Lung (tissue), 12 donors: ENCODE measurements around the gene LGI4. TPM values are rescaled to one million over a fixed set of nuclear protein-coding genes. Genes with fewer than 3 reads are reported as not detected.

Experiments
- ATAC-seq: fragments of 200-7000 bp; cut with Tn5 transposase; one replicate; pipeline ENCODE4 v1.9.1; 2020; ENCODE audit warnings: moderate number of reproducible peaks; ENCODE audit not compliant: insufficient read depth, low FRiP score
- DNase-seq, 3 donors: peaks; one replicate each; pipeline ENCODE4 v3.0.0-alpha.2; 2013 to 2017
- H3K27ac ChIP-seq, 2 donors: one replicate each; pipeline ENCODE4 v1.5.1; 2013; ENCODE audit warnings: mild to moderate bottlenecking in 2 of 2, moderate library complexity in 2 of 2, control low read depth in 1 of 2, inconsistent platforms in 1 of 2, low read depth in 1 of 2, low read length in 1 of 2
- H3K27me3 ChIP-seq, 3 donors: one replicate each; pipeline ENCODE4 v1.5.1; 2013; ENCODE audit warnings: low read length in 2 of 3; ENCODE audit not compliant: control insufficient read depth in 3 of 3, insufficient read depth in 3 of 3
- H3K36me3 ChIP-seq, 4 donors: one replicate each; pipeline ENCODE4 v1.5.1; 2013; ENCODE audit warnings: low read length in 4 of 4, mild to moderate bottlenecking in 1 of 4, moderate library complexity in 1 of 4; ENCODE audit not compliant: control insufficient read depth in 4 of 4, insufficient read depth in 4 of 4
- H3K4me1 ChIP-seq, 5 donors: one replicate each; pipeline ENCODE4 v1.5.1; 2013; ENCODE audit warnings: low read length in 5 of 5, mild to moderate bottlenecking in 2 of 5, moderate library complexity in 1 of 5; ENCODE audit not compliant: control insufficient read depth in 5 of 5, insufficient read depth in 5 of 5
- H3K4me3 ChIP-seq: one replicate; pipeline ENCODE4 v1.5.1; 2013; ENCODE audit warnings: mild to moderate bottlenecking, control low read depth, moderate library complexity
- H3K9ac ChIP-seq, 2 donors: one replicate each; pipeline ENCODE4 v1.5.1; 2013; ENCODE audit warnings: low read length in 2 of 2, control low read depth in 1 of 2; ENCODE audit not compliant: insufficient read depth in 1 of 2
- H3K9me3 ChIP-seq, 4 donors: one replicate each; pipeline ENCODE4 v1.5.1; 2013; ENCODE audit warnings: low read length in 3 of 4, mild to moderate bottlenecking in 1 of 4, moderate library complexity in 1 of 4; ENCODE audit not compliant: control insufficient read depth in 4 of 4, insufficient read depth in 3 of 4
- CTCF ChIP-seq: IDR thresholded peaks from 2 replicates; pipeline ENCODE4 v1.5.1; 2012; ENCODE audit warnings: mild to moderate bottlenecking; ENCODE audit errors: control extremely low read depth, extremely low read depth
- WGBS, 2 donors: extraction: QIAGEN DNeasy Blood & Tissue Kit; methylation state at CpG; one replicate each; pipeline ENCODE4 v1.1.7; 2013; 5-methylcytosine and 5-hydroxymethylcytosine counted together
- polyA plus RNA-seq, 2 donors: library from polyadenylated mRNA; stranded (reverse); fragments of 200-250 nt; gene quantifications; one replicate each; pipeline ENCODE4 v1.2.1, GENCODE V29; 2013
- total RNA-seq, 2 donors: library from RNA; depleted of rRNA in 1 of 2; stranded (reverse); fragments of >200 nt in 1 of 2; gene quantifications; one replicate each; pipeline ENCODE4 v1.2.1, GENCODE V29; 2014 to 2021
- donor health status: control.
- donor health status: control.
- donor health status: Bipolar disorder and iron deficiency.
- donor health status: healthy.
- donor health status: DM: yes; HTN: yes; CAD: no.

The LGI4 gene
- total and polyA plus RNA-seq, 4 donors = 1.6 to 11.2 (median 4.1) TPM

GRCh38 chr19:35146746-35147459, 12.0 kb upstream of the LGI4 start:
- no peak for TF ChIP-seq CTCF
- Histone ChIP-seq H3K36me3 (peaks cover 0 to 2% (median 0%) of the 10 kb centered on the region in 4 donors), H3K4me1 (peaks cover 0 to 8% (median 0%) of the 10 kb centered on the region in 5 donors), H3K9me3 (no peaks in the 10 kb centered on the region), H3K27ac (no peak overlapping the region), H3K9ac (no peak overlapping the region), H3K27me3 (peaks cover 0 to 13% (median 2%) of the 10 kb centered on the region in 3 donors), H3K4me3 (no peak overlapping the region)
- WGBS, 2 donors = 69 to 82% methylated on average over 7 of the region's 7 CpGs
- no peak for DNase-seq
- ATAC-seq = no peak

DNA sequence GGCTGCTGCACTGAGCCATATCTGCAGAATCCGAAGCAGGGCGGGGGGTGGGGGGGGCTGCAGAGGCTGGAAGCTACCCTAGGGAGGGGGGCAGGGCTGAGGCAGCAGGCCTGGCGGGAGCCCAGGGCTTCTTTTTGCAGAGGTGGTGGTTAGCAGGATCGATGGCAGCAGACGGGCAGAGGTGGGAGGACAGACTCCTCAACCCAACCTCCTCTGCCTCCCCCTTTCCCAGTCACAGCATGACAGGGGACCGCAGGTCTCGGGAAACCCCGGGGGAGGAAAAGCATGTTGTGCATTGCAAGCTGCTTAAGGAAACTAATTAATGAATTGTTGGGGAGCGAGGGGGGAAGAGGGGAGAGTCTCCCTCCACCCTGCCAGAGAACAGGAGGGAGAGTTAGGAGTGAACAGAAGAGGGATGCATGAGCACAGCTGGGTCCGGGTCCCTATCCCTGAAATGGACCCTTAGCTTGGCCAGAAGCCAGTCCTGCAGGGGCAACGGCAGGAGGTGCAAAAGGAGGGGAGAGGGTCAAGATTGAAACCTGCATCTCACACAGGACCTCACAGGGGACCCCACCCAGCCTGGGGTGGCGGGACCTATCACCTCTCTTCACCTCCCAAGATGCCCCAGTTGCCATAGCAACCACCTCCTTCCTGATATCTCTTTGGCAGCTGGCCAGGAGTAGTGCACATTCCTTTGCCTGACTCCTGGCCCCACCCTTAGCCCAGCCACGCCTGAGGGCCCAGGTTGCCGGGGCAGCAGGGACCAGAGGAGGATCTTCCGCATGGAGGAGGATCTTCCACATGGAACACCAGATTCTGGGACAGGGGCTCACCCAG, 10.0 kb upstream of the LGI4 start:
- Histone ChIP-seq H3K27me3 (peaks cover 0 to 12% (median 2%) of the 10 kb centered on the region in 3 donors), H3K9ac (no peak overlapping the region), H3K36me3 (peaks cover 0 to 3% (median 0%) of the 10 kb centered on the region in 4 donors), H3K4me1 (peaks cover 2 to 24% (median 8%) of the 10 kb centered on the region in 5 donors), H3K4me3 (no peak overlapping the region), H3K27ac (no peak overlapping the region), H3K9me3 (no peaks in the 10 kb centered on the region)
- WGBS, 2 donors = 23 to 37% methylated on average over 14 to 15 of the region's 15 CpGs
- no peak for TF ChIP-seq CTCF
- ATAC-seq = no peak
- peak in 1 of 3 donors; percentile 50 for DNase-seq

GRCh38 chr19:35144259-35144599, 9.4 kb upstream of the LGI4 start:
- H3K4me3 ChIP-seq = no peak overlapping the region
- peaks cover 0 to 12% (median 2%) of the 10 kb centered on the region in 3 donors for H3K27me3 ChIP-seq
- WGBS, 2 donors = 36 to 38% methylated on average over 6 of the region's 6 CpGs
- TF ChIP-seq CTCF = no peak
- no peak overlapping the region for H3K27ac ChIP-seq
- H3K9me3 ChIP-seq = no peaks in the 10 kb centered on the region
- DNase-seq (no peak), ATAC-seq (no peak)
- H3K9ac ChIP-seq = no peak overlapping the region
- H3K36me3 ChIP-seq = peaks cover 0 to 3% (median 0%) of the 10 kb centered on the region in 4 donors
- peaks cover 2 to 30% (median 8%) of the 10 kb centered on the region in 5 donors for H3K4me1 ChIP-seq
